Fibroblast of lung (primary cell): ENCODE measurements around the gene TRAPPC5. TPM values are rescaled to one million over a fixed set of nuclear protein-coding genes. Genes with fewer than 3 reads are reported as not detected.

ENCODE experiments used
- DNase-seq, 2 donors: peaks; one replicate each; pipeline versions ENCODE4 v3.0.0 to v3.0.0-alpha.2; 2010; ENCODE audit warnings: low read depth in 2 of 2
- H2AFZ ChIP-seq: 2 replicates; pipeline ENCODE4 v1.5.1; 2012; ENCODE audit warnings: low read length, control low read depth, inconsistent platforms
- H3K27ac ChIP-seq: 2 replicates; pipeline ENCODE4 v1.5.1; 2011; ENCODE audit warnings: low read length, control low read depth; ENCODE audit not compliant: insufficient read depth
- H3K27me3 ChIP-seq: 2 replicates; pipeline ENCODE4 v1.5.1; 2011; ENCODE audit warnings: mild to moderate bottlenecking, low read length; ENCODE audit not compliant: control insufficient read depth, insufficient read depth
- H3K36me3 ChIP-seq: 2 replicates; pipeline ENCODE4 v1.5.1; 2011; ENCODE audit warnings: low read length; ENCODE audit not compliant: control insufficient read depth, insufficient read depth
- H3K4me1 ChIP-seq: 2 replicates; pipeline ENCODE4 v1.5.1; 2011; ENCODE audit warnings: low read length; ENCODE audit not compliant: control insufficient read depth, insufficient read depth; ENCODE audit errors: extremely low read depth
- H3K4me2 ChIP-seq: 2 replicates; pipeline ENCODE4 v1.5.1; 2011; ENCODE audit warnings: low read length, control low read depth; ENCODE audit not compliant: insufficient read depth; ENCODE audit errors: extremely low read depth
- H3K4me3 ChIP-seq, 4 experiments: fragments of 200-600 bp in 1 of 4; sonication (generic) in 1 of 4; replicated peaks in 1 of 4; 2 replicates each; pipeline ENCODE4 v1.5.1; 2011 to 2016; ENCODE audit warnings: low read length in 4 of 4, low read depth in 3 of 4, mild to moderate bottlenecking in 3 of 4, control low read depth in 2 of 4, inconsistent platforms in 1 of 4, mixed read lengths in 1 of 4; ENCODE audit not compliant: insufficient read depth in 1 of 4; ENCODE audit errors: control extremely low read depth in 1 of 4
- H3K79me2 ChIP-seq: 2 replicates; pipeline ENCODE4 v1.5.1; 2012; ENCODE audit warnings: mild to moderate bottlenecking, low read length, inconsistent platforms; ENCODE audit not compliant: control insufficient read depth, insufficient read depth
- H3K9ac ChIP-seq: 2 replicates; pipeline ENCODE4 v1.5.1; 2011; ENCODE audit warnings: mild to moderate bottlenecking, low read length, control low read depth; ENCODE audit not compliant: insufficient read depth
- H3K9me3 ChIP-seq: 2 replicates; pipeline ENCODE4 v1.5.1; 2012; ENCODE audit warnings: low read depth, low read length; ENCODE audit not compliant: control insufficient read depth, insufficient read depth
- H4K20me1 ChIP-seq: 2 replicates; pipeline ENCODE4 v1.5.1; 2011; ENCODE audit warnings: low read length; ENCODE audit not compliant: control insufficient read depth, insufficient read depth; ENCODE audit errors: extremely low read depth
- CTCF ChIP-seq, 2 donors: IDR thresholded peaks in 1 of 2; conservative IDR thresholded peaks in 1 of 2; 1 replicate in 1 of 2; 2 replicates in 1 of 2; pipeline ENCODE4 v1.5.1; 2011 to 2012; ENCODE audit warnings: low read length in 2 of 2, control low read depth in 1 of 2, inconsistent platforms in 1 of 2, low read depth in 1 of 2, mild to moderate bottlenecking in 1 of 2
- EZH2 ChIP-seq: IDR thresholded peaks from 2 replicates; pipeline ENCODE4 v1.5.1; 2012; ENCODE audit warnings: low read length, control low read depth, mild to moderate bottlenecking; ENCODE audit errors: missing control alignments
- polyA plus RNA-seq, 2 donors: library from polyadenylated mRNA; depleted of rRNA in 1 of 2; stranded (reverse) in 1 of 2; unstranded in 1 of 2; fragments of >200 nt; gene quantifications; 2 replicates each; pipeline ENCODE4 v1.2.1, GENCODE V29; 2011 to 2012; ENCODE audit warnings: missing spikeins in 1 of 2
- total RNA-seq: library from RNA; depleted of rRNA; stranded (reverse); fragments of >200 nt; gene quantifications from 2 replicates; pipeline ENCODE4 v1.2.1, GENCODE V29; 2014

The TRAPPC5 gene
- total and polyA plus RNA-seq, 2 donors (not counting 1 experiment from before 2014, with no cell fraction given): 19.4 to 103 TPM

DNA sequence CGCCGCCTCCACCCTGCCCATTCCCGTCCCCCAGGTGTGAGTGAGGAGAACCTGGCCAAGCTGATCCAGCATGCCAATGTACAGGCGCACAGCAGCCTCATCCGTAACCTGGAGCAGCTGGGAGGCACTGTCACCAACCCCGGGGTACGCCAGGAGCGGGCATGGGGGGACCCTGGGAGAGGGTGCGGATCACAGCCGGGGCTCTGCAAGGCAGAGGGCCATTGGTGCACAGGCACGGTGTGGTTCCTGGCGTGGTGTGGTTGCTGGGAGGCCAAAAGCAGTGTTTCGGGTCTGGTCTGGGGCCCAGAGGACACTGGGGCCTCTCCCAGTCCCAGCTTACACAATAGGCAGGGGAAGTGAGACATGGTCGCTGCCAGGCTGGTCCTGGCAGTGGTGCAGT is 35.5 kb upstream of the TRAPPC5 start:
- Histone ChIP-seq H3K27me3 (no peaks in the 10 kb centered on the region), H3K4me2 (no peak overlapping the region), H3K4me3 (no peak overlapping the region), H2AFZ (no peak overlapping the region), H3K36me3 (no peaks in the 10 kb centered on the region), H3K79me2 (no peaks in the 10 kb centered on the region), H3K27ac (no peak overlapping the region), H3K9ac (no peak overlapping the region), H3K4me1 (no peaks in the 10 kb centered on the region), H4K20me1 (no peaks in the 10 kb centered on the region), H3K9me3 (no peaks in the 10 kb centered on the region)
- TF ChIP-seq EZH2 (no peak), CTCF (conservative IDR thresholded peaks at IDR 0.05 in 1 of 2, IDR thresholded peaks at IDR 0.05 in 1 of 2; ENCODE audit: low read depth in 1 of 2, low read length in 2 of 2) (no peak)
- no peak for DNase-seq

- Histone ChIP-seq H3K4me1 (no peaks in the 10 kb centered on the region), H4K20me1 (no peaks in the 10 kb centered on the region), H3K9ac (no peak overlapping the region), H3K79me2 (no peaks in the 10 kb centered on the region), H3K4me2 (no peak overlapping the region), H3K27me3 (no peaks in the 10 kb centered on the region), H2AFZ (no peak overlapping the region), H3K27ac (no peak overlapping the region), H3K4me3 (no peak overlapping the region), H3K36me3 (no peaks in the 10 kb centered on the region), H3K9me3 (no peaks in the 10 kb centered on the region)
- no peak for DNase-seq
- TF ChIP-seq CTCF (conservative IDR thresholded peaks at IDR 0.05 in 1 of 2, IDR thresholded peaks at IDR 0.05 in 1 of 2; ENCODE audit: low read depth in 1 of 2, low read length in 2 of 2) (no peak), EZH2 (no peak)
Observed at GRCh38 chr19:7645656-7646425, 34.8 kb upstream of the TRAPPC5 start.

GRCh38 chr19:7646426-7646700 is 34.3 kb upstream of the TRAPPC5 start:
- no peaks in the 10 kb centered on the region for H3K27me3 ChIP-seq
- TF ChIP-seq EZH2: no peak
- TF ChIP-seq CTCF (conservative IDR thresholded peaks at IDR 0.05 in 1 of 2, IDR thresholded peaks at IDR 0.05 in 1 of 2; ENCODE audit: low read depth in 1 of 2, low read length in 2 of 2): no peak

More at GRCh38 chr19:7646426-7646700, 34.3 kb upstream of the TRAPPC5 start:
- Histone ChIP-seq H3K4me2 (no peak overlapping the region), H3K4me3 (no peak overlapping the region), H3K79me2 (no peaks in the 10 kb centered on the region), H3K9ac (no peak overlapping the region), H4K20me1 (no peaks in the 10 kb centered on the region), H3K9me3 (no peaks in the 10 kb centered on the region), H3K27ac (no peak overlapping the region), H3K4me1 (no peaks in the 10 kb centered on the region), H2AFZ (no peak overlapping the region), H3K36me3 (no peaks in the 10 kb centered on the region)
- DNase-seq: no peak
